Measurements from ENCODE around the gene PTCD2. TPM values are rescaled to one million over a fixed set of nuclear protein-coding genes. Genes with fewer than 3 reads are reported as not detected.
A peak's percentile ranks its signal among the peaks of the same experiment; 100 is the strongest.

Gene PTCD2
- total RNA-seq, 4 donors from 2014 or later: 6.7 to 13.2 (median 9.5) TPM

DNA sequence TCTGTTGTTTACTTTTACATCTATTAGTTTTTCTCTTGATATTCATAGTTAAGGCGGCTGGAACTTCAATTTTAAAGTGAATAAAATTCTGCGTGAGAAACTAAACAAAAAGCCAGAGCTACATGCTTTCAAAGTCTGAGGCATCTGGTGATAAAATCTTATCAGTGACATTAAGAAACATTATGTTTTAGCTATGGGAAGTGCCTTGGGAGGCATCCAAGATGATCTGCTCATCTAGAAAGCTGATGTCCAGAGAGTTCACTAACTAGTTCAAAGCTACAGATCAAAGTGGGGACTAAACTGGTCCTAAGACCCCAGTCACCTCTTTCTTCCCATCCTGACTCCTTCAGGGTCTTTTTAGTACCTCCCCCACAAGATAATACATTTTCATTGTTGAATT, 37.3 kb upstream of the PTCD2 start:
- Histone ChIP-seq H3K4me3 (no peak overlapping the region), H3K27me3 (no peaks in the 10 kb centered on the region), H3K9me3 (no peaks in the 10 kb centered on the region), H3K4me1 (peaks cover 8 to 21% of the 10 kb centered on the region in 2 donors), H3K27ac (peak overlapping the region; percentile 29 to 60 (median 58)), H3K36me3 (no peaks in the 10 kb centered on the region)
- DNase-seq (no peak), ATAC-seq (no peak)
- intact Hi-C loops (cut with DNase I; ENCODE audit: low total_unique reads) (no loop called here), in situ Hi-C loops (cut with MboI; ENCODE audit: low sequenced_read_pairs in 4 of 4) (no loop called here)
- TF ChIP-seq POLR2A (IDR thresholded peaks at IDR 0.05): no peak
- TF ChIP-seq CTCF (IDR thresholded peaks at IDR 0.05 in 4 of 5, conservative IDR thresholded peaks at IDR 0.05 in 1 of 5): no peak

DNA sequence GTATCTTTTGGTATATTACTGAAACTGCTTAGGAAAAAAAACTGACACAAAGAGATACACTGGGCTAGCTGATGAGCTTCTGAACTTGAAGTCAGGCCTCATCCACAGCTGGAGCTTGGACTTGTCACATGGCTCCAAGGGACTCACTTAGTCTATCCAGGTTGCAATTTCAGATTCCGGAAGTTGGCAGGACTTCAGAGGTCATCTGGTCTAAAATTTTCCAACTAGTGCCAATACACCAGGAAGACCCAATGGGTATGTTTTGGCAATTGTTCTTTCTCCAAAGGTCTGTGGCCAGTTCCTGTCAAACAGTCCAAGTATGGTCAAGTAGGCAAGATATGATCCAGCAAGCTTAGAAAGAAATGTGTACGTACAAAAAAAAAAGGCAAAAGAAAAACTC, 36.8 kb upstream of the PTCD2 start:
- in situ Hi-C loops (cut with MboI; ENCODE audit: low sequenced_read_pairs in 4 of 4): no loop called here
- Histone ChIP-seq H3K9me3 (no peaks in the 10 kb centered on the region), H3K27ac (peak overlapping the region; percentile 29 to 60 (median 58)), H3K36me3 (no peaks in the 10 kb centered on the region), H3K4me1 (peaks cover 8 to 21% of the 10 kb centered on the region in 2 donors), H3K27me3 (no peaks in the 10 kb centered on the region), H3K4me3 (no peak overlapping the region)
- intact Hi-C loops (cut with DNase I; ENCODE audit: low total_unique reads): no loop called here
- DNase-seq (no peak), ATAC-seq (no peak)
- no peak for TF ChIP-seq POLR2A (IDR thresholded peaks at IDR 0.05)
- no peak for TF ChIP-seq CTCF (IDR thresholded peaks at IDR 0.05 in 4 of 5, conservative IDR thresholded peaks at IDR 0.05 in 1 of 5)

DNA sequence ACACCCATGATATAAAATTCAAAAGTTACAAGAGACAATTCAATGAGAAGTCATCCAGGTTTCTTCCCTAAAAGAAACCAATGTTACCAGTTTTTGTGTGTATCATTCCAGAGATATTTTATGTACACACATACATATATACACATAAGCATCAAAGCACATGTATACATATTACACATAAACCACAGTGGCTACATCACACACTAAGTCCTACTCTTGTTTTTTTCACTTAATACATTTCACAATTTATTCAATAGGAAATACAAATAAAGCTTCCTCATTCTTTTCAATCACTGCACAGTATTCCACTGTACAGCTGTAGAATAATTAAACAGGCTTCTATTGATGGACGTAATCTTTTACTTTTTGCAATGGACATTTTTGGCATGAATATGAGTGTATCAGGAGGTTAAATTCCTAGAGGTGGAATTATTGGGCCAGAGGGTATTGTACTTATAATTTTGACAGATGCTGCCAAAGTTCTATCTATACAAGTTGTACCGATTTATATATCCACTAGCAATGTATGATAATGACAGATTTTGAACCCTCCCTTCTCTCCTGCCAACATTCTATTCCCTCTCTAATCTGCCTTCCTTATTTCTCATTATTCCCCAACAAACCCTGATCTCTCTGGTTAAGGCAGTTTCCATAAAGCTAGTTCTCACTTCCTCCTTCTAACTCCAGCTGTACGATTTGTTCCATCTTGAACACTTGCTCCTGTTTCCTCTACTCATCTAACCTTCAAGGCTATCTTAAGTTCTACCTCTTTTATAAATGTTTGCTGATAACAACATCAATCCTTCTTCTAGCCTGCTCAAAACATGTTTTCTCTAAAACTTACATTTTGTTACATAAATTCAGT, 35.4 kb upstream of the PTCD2 start:
- in situ Hi-C loops (cut with MboI; ENCODE audit: low sequenced_read_pairs in 4 of 4) (no loop called here), intact Hi-C loops (cut with DNase I; ENCODE audit: low total_unique reads) (no loop called here)
- H3K9me3 ChIP-seq: no peaks in the 10 kb centered on the region
- TF ChIP-seq POLR2A (IDR thresholded peaks at IDR 0.05): no peak
- no peak for TF ChIP-seq CTCF (IDR thresholded peaks at IDR 0.05 in 4 of 5, conservative IDR thresholded peaks at IDR 0.05 in 1 of 5)
- H3K4me3 ChIP-seq: no peak overlapping the region
- H3K4me1 ChIP-seq: peaks cover 20 to 28% of the 10 kb centered on the region in 2 donors
- H3K27ac ChIP-seq: no peak overlapping the region
- no peaks in the 10 kb centered on the region for H3K27me3 ChIP-seq
- DNase-seq (no peak), ATAC-seq (no peak)
- no peaks in the 10 kb centered on the region for H3K36me3 ChIP-seq

GRCh38 chr5:72285424-72285821, 34.8 kb upstream of the PTCD2 start:
- Histone ChIP-seq H3K9me3 (no peaks in the 10 kb centered on the region), H3K27ac (no peak overlapping the region)

More at GRCh38 chr5:72285424-72285821, 34.8 kb upstream of the PTCD2 start:
- intact Hi-C loops (cut with DNase I; ENCODE audit: low total_unique reads) (no loop called here), in situ Hi-C loops (cut with MboI; ENCODE audit: low sequenced_read_pairs in 4 of 4) (no loop called here)
- no peak for ATAC-seq
- H3K27me3 ChIP-seq: no peaks in the 10 kb centered on the region
- H3K4me1 ChIP-seq: peaks cover 20 to 28% of the 10 kb centered on the region in 2 donors
- DNase-seq: no peak
- no peaks in the 10 kb centered on the region for H3K36me3 ChIP-seq
- no peak overlapping the region for H3K4me3 ChIP-seq
- TF ChIP-seq POLR2A (IDR thresholded peaks at IDR 0.05): no peak
- TF ChIP-seq CTCF (IDR thresholded peaks at IDR 0.05 in 4 of 5, conservative IDR thresholded peaks at IDR 0.05 in 1 of 5): no peak
